NCI-H128 (cell line): ENCODE measurements around the gene SRR.

Experiments used
- DNase-seq: peaks from one replicate; lab custom pipeline; 2025; ENCODE audit not compliant: unreplicated experiment; lab: John Stamatoyannopoulos, UW

The SRR gene

DNA sequence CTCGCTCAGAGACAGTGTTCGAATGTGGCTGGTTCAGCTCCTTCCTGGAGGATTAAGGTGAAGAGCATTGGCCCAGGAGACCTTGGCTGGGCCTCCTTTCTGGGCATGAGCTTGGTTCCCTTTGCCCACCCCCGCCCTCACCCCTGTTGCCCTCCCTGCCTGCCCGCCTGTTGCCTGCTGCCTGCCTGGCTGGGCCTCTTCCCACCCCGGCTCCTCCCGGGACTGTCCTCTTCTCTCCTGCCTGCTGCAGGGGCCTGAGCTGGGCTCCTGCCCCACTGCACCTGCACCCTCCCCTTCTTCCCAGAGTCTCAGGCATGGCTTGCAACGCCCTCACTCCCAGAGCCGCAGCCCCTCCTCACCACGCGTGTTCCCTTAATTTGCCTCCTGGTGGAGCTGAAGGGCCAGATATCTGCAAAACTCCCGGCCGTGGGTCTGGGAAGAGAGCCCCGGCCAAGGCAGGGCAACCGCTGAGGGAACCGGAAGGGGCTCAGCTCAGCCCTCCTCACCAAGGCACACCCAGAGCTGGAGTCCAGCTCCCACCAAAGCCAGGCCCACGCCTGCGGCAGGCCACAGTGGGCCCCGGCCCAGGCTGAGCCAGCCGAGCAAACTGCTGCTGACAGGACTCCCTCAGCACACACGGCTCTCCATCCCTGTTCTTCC, 65.9 kb downstream of the SRR start:
- no peak for DNase-seq

DNA sequence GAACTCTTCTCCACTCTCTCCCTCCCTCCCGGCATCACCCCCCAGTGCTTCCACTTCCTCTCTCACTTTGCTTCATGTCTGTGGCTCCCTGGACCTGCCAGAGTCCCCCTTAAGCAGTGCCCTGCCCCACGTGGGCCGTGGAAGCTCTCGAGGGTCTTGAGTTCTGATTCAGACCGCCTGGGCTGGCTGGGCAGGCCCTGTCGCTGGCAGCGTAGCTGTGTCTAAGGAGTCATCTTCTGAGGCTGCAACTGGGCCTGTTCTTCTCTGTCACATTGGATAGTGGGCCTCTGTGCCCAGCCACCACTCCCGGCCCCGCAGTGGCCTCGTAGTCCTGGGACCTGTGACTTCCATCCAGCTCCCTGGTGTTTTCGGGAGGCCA, 66.5 kb downstream of the SRR start:
- no peak for DNase-seq

DNA sequence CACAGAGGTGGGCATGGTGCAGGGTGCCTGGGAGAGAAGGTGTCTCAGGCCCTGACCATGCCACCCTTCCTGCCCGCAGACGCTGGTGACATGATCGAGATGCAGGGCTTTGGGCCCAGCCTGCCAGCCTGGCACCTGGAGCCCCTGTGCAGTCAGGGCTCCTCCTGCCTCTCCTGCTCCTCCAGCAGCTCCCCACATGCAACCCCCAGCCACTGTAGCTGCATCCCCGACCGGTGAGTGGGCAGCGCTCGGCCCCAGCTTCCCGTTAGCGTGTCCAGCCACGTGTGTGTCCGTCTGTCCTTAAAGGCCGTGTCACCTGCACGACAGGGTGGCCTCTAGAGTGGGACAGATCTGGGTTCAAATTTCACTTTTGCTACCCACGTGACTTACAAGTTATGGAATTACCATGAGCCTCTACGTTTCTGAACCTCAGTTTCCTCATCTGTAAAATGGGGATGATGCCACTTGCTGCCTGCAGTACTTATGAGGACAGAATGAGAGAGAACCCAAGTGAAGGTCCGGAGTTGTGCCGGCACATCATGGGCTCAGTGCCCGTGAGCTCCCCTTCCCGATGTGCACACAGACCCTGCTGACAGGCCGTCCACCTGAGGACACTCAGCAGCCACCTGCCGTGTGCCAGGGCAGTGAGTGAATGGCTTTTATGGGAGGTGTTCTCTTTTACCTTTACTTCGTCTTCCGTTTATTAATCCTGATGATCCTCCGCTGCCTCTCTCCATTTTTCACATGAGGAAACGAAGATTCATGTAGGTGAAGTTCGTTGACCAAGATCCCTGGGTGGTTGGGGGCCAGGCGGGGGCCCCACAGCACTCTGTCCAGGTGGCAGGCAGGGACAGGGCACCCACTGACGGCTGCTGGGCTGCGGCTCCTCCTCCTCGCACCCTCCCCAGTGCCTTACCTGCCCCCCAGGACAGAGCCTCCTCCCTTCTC, 67.7 kb downstream of the SRR start:
- no peak for DNase-seq

DNA sequence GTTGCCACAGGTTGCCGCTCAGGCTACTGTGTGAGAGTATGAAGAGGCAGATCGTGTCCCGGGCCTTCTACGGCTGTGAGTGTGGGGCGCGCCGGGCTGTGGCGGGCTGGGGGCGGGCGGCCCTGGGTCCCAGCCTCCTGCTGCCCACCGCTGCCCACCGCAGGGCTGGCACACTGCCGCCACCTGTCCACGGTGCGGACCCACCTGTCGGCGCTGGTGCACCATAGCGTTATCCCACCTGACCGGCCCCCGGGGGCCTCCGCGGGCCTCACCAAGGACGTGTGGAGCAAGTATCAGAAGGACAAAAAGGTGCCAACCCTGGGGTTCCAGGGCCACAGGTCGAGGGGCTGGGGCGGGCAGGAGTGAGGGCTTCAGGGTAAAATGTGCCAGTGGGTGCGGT, 68.4 kb downstream of the SRR start:
- DNase-seq = no peak

DNA sequence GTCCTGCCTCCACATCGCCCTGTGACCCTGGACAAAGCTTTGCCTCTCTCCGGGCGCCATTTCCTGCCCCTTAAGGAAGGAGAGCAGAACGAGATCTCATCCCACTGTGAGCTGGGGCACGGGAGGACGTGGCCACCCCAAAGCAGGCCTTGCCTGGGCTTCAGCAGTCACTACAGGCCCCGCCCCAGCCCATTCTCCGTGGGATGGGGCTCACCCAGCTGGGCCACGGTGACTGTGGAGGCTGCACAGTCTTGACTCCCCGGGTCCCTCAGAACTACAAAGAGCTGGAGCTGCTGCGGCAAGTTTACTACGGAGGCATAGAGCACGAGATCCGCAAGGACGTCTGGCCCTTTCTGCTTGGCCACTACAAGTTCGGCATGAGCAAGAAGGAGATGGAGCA, 68.9 kb downstream of the SRR start:
- no peak for DNase-seq

DNA sequence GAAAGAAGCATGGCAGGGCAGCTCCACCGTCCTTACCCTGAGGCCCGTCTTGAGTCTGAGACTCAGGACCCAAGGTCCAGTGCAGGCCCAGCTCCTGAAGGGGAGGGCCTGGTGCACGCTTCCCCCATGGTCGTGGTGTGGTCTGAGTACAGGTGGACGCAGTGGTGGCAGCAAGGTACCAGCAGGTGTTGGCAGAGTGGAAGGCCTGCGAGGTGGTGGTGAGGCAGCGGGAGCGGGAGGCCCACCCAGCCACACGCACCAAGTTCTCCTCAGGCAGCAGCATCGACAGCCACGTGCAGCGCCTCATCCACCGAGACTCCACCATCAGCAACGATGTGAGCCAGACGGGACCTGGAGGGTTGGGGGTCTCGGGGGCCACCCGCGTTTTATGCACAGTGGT, 69.4 kb downstream of the SRR start:
- DNase-seq = no peak
